ENCODE measurements around the gene KLK14.

DNA sequence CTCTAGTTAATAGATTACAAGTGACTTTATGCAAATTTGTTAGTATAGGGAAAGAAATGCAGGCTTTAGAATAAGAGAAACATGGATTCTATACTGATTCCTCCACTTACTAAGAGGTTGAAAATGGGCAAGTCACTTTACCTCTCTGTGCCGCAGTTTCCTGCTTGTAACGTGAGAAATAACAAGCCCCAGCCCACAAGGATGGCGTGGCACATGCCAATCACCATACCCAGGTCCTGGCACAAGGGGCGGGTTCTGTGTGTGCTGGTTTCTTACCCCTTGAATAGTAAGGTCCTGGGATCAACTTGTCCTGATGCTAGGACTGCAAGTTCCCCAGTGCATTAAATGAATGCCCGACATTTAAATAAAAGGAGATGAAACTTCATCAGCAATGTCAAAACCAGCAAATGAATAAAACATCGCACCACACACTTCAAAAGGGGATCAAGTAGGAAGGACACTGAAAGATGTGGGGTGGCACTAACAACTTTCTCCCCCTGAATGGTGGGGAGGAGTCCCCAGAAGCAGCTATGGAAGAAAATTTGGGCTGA, 34.1 kb upstream of the KLK14 start:
- TF ChIP-seq CTCF (IDR thresholded peaks at IDR 0.05): no peak
- TF ChIP-seq POLR2A (IDR thresholded peaks at IDR 0.05): no peak

Data from Peyer's patch (tissue), 4 donors.